NB4 (cell line): ENCODE results near the gene TMED9.

ENCODE experiments used
- DNase-seq: peaks from one replicate; pipeline ENCODE4 v3.0.0; 2010; ENCODE audit warnings: low read depth
- H3K4me3 ChIP-seq: one replicate; pipeline ENCODE4 v1.5.1; 2011; ENCODE audit warnings: mild to moderate bottlenecking, low read depth, low read length, moderate library complexity
- MYC ChIP-seq: IDR thresholded peaks from 2 replicates; pipeline ENCODE4 v1.6.1; 2011; ENCODE audit warnings: low read depth, low read length
- POLR2A ChIP-seq: IDR thresholded peaks from 2 replicates; pipeline ENCODE4 v1.6.1; 2011; ENCODE audit warnings: mild to moderate bottlenecking; ENCODE audit not compliant: insufficient read length; ENCODE audit errors: extremely low read depth
- TF ChIP-seq, protein P1 (sequence below): IDR thresholded peaks from 2 replicates; pipeline ENCODE4 v1.6.1; 2011; ENCODE audit warnings: low read depth, low read length
- TF ChIP-seq, protein P2 (sequence below): IDR thresholded peaks from one replicate; pipeline ENCODE4 v1.5.1; 2012; ENCODE audit warnings: low read depth, low read length

TMED9 gene

GRCh38 chr5:177548495-177548894, 43.5 kb upstream of the TMED9 start:
- TF ChIP-seq, protein P1, sequence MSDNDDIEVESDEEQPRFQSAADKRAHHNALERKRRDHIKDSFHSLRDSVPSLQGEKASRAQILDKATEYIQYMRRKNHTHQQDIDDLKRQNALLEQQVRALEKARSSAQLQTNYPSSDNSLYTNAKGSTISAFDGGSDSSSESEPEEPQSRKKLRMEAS: no peak
- no peak overlapping the region for H3K4me3 ChIP-seq
- DNase-seq: no peak

GRCh38 chr5:177550122-177550521, 41.9 kb upstream of the TMED9 start:
- TF ChIP-seq, protein P1: no peak
- no peak for TF ChIP-seq POLR2A
- TF ChIP-seq, protein P2, sequence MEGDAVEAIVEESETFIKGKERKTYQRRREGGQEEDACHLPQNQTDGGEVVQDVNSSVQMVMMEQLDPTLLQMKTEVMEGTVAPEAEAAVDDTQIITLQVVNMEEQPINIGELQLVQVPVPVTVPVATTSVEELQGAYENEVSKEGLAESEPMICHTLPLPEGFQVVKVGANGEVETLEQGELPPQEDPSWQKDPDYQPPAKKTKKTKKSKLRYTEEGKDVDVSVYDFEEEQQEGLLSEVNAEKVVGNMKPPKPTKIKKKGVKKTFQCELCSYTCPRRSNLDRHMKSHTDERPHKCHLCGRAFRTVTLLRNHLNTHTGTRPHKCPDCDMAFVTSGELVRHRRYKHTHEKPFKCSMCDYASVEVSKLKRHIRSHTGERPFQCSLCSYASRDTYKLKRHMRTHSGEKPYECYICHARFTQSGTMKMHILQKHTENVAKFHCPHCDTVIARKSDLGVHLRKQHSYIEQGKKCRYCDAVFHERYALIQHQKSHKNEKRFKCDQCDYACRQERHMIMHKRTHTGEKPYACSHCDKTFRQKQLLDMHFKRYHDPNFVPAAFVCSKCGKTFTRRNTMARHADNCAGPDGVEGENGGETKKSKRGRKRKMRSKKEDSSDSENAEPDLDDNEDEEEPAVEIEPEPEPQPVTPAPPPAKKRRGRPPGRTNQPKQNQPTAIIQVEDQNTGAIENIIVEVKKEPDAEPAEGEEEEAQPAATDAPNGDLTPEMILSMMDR: no peak
- TF ChIP-seq MYC: no peak
- DNase-seq: no peak
- no peak overlapping the region for H3K4me3 ChIP-seq

GRCh38 chr5:177552839-177553455, 39.1 kb upstream of the TMED9 start:
- DNase-seq: peak; percentile 43
- H3K4me3 ChIP-seq: peak overlapping the region; percentile 71
- TF ChIP-seq POLR2A: no peak
- TF ChIP-seq, protein P1: no peak
- TF ChIP-seq, protein P2: no peak
- no peak for TF ChIP-seq MYC

GRCh38 chr5:177553671-177554429, 38.2 kb upstream of the TMED9 start:
- DNase-seq: peak; percentile 42
- peak overlapping the region; percentile 71 for H3K4me3 ChIP-seq
- TF ChIP-seq POLR2A (no peak), MYC (no peak)
- TF ChIP-seq, protein P2: no peak
- TF ChIP-seq, protein P1: no peak

DNA sequence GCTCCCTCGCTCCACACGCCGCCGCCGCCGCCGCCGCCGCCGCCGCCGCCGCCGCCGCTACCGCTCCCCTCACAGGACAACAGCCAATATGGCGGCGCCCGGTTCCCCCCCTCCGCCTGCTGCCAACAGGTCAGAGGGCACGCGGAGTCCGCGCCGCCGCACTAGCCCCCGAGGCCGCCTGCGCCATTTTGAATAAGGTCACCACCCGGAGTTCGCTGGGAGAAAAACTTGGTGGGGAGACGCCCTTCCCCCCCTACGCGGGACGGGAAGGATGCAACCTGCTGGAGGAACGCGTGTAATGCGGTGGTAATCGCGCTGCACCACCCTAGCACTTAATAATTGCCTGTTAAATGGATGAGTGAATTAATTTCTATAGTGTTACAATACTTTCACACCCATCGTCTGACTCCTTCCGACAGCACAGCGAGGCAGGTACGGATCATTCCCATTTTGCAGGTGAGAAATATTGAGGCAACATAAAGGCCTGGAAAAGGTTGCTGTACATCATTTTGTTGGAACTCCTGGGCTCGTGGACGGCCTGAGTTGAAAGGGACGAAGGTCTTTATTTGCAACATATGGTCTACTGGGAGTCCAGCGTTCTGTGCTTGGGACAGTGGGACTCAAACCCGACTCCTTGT, 37.4 kb upstream of the TMED9 start, which contains the start of gene FAM193B:
Gene FAM193B, minus strand, starts transcription at position 90 of the 638 bp plus-strand sequence. CDS start 105 bp downstream, outside the sequence.
- 0 out of 2 replicates have a peak, but pooled peaks have one; percentile 39 for TF ChIP-seq MYC
- TF ChIP-seq, protein P2: peak; percentile 19
- TF ChIP-seq POLR2A: no peak
- TF ChIP-seq, protein P1: peak; percentile 37; the same call in 1 of the 2 replicates
- peak within 1 kb of the TSS; percentile 71 for H3K4me3 ChIP-seq
- DNase-seq: peak; percentile 94

- TF ChIP-seq, protein P2: no peak
- no peak for TF ChIP-seq POLR2A
- no peak for TF ChIP-seq MYC
- TF ChIP-seq, protein P1: no peak
- no peak for DNase-seq
- no peak overlapping the region for H3K4me3 ChIP-seq
These were observed 36.8 kb upstream of the TMED9 start for GRCh38 chr5:177555228-177555627.
